ENCODE results near the gene ACKR4.

Gene ACKR4

GRCh38 chr3:132622761-132623160, 25.7 kb downstream of the ACKR4 start:
- no peak overlapping the region for H3K27ac ChIP-seq (ENCODE audit: low read depth, low read length, poor library complexity, severe bottlenecking)
- H3K36me3 ChIP-seq (ENCODE audit: insufficient read depth, low read length) = peaks cover 14% of the 10 kb centered on the region
- no peaks in the 10 kb centered on the region for H3F3A ChIP-seq (ENCODE audit: insufficient read depth, low read length)
- peaks cover 8% of the 10 kb centered on the region for H3K4me1 ChIP-seq (ENCODE audit: insufficient read depth, low read length, severe bottlenecking)
- no peak overlapping the region for H3K4me2 ChIP-seq (ENCODE audit: low read length)
- no peaks in the 10 kb centered on the region for H3K9me3 ChIP-seq (ENCODE audit: low read length)
- no peaks in the 10 kb centered on the region for H3K79me2 ChIP-seq (ENCODE audit: insufficient read depth, low read length)
- no peak overlapping the region for H3K9ac ChIP-seq (ENCODE audit: low read length)
- H3K4me3 ChIP-seq (ENCODE audit: low read depth, low read length, poor library complexity, severe bottlenecking) = no peak overlapping the region
- no peaks in the 10 kb centered on the region for H4K20me1 ChIP-seq (ENCODE audit: insufficient read depth, low read length)
- no peaks in the 10 kb centered on the region for H3K9me2 ChIP-seq (ENCODE audit: low read depth, low read length)
- H3K27me3 ChIP-seq (ENCODE audit: insufficient read depth, low read length) = no peaks in the 10 kb centered on the region
- TF ChIP-seq CTCF (IDR thresholded peaks at IDR 0.05; ENCODE audit: low read length) (no peak), EZH2 (IDR thresholded peaks at IDR 0.05; ENCODE audit: borderline replicate concordance, low read length) (no peak)
- H2AFZ ChIP-seq (ENCODE audit: low read length) = no peak overlapping the region

GRCh38 chr3:132623646-132624045, 26.6 kb downstream of the ACKR4 start:
- H3K9me3 ChIP-seq (ENCODE audit: low read length) = no peaks in the 10 kb centered on the region
- H3K27me3 ChIP-seq (ENCODE audit: insufficient read depth, low read length) = no peaks in the 10 kb centered on the region
- peaks cover 20% of the 10 kb centered on the region for H3K36me3 ChIP-seq (ENCODE audit: insufficient read depth, low read length)
- no peaks in the 10 kb centered on the region for H3K79me2 ChIP-seq (ENCODE audit: insufficient read depth, low read length)
- peaks cover 8% of the 10 kb centered on the region for H3K4me1 ChIP-seq (ENCODE audit: insufficient read depth, low read length, severe bottlenecking)
- no peak overlapping the region for H2AFZ ChIP-seq (ENCODE audit: low read length)
- H4K20me1 ChIP-seq (ENCODE audit: insufficient read depth, low read length) = no peaks in the 10 kb centered on the region
- H3K4me2 ChIP-seq (ENCODE audit: low read length) = no peak overlapping the region
- no peaks in the 10 kb centered on the region for H3K9me2 ChIP-seq (ENCODE audit: low read depth, low read length)
- H3F3A ChIP-seq (ENCODE audit: insufficient read depth, low read length) = no peaks in the 10 kb centered on the region
- no peak overlapping the region for H3K9ac ChIP-seq (ENCODE audit: low read length)
- TF ChIP-seq CTCF (IDR thresholded peaks at IDR 0.05; ENCODE audit: low read length) (no peak), EZH2 (IDR thresholded peaks at IDR 0.05; ENCODE audit: borderline replicate concordance, low read length) (no peak)
- no peak overlapping the region for H3K4me3 ChIP-seq (ENCODE audit: low read depth, low read length, poor library complexity, severe bottlenecking)
- no peak overlapping the region for H3K27ac ChIP-seq (ENCODE audit: low read depth, low read length, poor library complexity, severe bottlenecking)

GRCh38 chr3:132624790-132625189, 27.7 kb downstream of the ACKR4 start:
- H3K27ac ChIP-seq (ENCODE audit: low read depth, low read length, poor library complexity, severe bottlenecking) = no peak overlapping the region
- H3K9ac ChIP-seq (ENCODE audit: low read length) = no peak overlapping the region
- no peaks in the 10 kb centered on the region for H3K9me3 ChIP-seq (ENCODE audit: low read length)
- no peak for TF ChIP-seq CTCF (IDR thresholded peaks at IDR 0.05; ENCODE audit: low read length)
- TF ChIP-seq EZH2 (IDR thresholded peaks at IDR 0.05; ENCODE audit: borderline replicate concordance, low read length) = no peak
- H3K9me2 ChIP-seq (ENCODE audit: low read depth, low read length) = no peaks in the 10 kb centered on the region
- no peaks in the 10 kb centered on the region for H3K79me2 ChIP-seq (ENCODE audit: insufficient read depth, low read length)
- no peak overlapping the region for H3K4me2 ChIP-seq (ENCODE audit: low read length)
- H3K4me3 ChIP-seq (ENCODE audit: low read depth, low read length, poor library complexity, severe bottlenecking) = no peak overlapping the region
- no peaks in the 10 kb centered on the region for H3K27me3 ChIP-seq (ENCODE audit: insufficient read depth, low read length)
- no peaks in the 10 kb centered on the region for H3F3A ChIP-seq (ENCODE audit: insufficient read depth, low read length)
- peaks cover 8% of the 10 kb centered on the region for H3K4me1 ChIP-seq (ENCODE audit: insufficient read depth, low read length, severe bottlenecking)
- H4K20me1 ChIP-seq (ENCODE audit: insufficient read depth, low read length) = no peaks in the 10 kb centered on the region
- peaks cover 20% of the 10 kb centered on the region for H3K36me3 ChIP-seq (ENCODE audit: insufficient read depth, low read length)
- no peak overlapping the region for H2AFZ ChIP-seq (ENCODE audit: low read length)

All from OCI-LY1 (cell line).